ENCODE measurements around the gene GRM4.

The GRM4 gene

DNA sequence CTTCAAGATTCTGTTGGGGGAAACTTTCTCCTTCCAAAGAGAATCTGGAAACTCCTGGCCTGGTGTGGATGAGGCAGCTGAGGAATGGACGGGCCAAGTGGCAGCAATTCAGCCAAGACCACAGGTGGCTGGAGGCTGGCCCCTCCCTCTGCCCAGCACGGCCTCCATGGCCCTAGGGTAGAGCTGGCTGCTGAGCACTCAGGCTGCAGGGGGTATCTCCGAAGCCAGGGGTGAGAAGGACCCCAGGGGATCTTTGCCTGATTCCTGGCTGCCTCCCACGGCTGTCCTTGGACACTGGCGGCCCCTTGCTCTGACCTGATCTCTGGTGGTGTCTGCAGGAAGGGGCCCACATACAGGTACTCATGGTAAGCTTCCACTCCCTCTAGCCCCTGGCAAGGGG, 39.0 kb downstream of the GRM4 start:
- DNase-seq (ENCODE audit: low spot score), result no peak

DNA sequence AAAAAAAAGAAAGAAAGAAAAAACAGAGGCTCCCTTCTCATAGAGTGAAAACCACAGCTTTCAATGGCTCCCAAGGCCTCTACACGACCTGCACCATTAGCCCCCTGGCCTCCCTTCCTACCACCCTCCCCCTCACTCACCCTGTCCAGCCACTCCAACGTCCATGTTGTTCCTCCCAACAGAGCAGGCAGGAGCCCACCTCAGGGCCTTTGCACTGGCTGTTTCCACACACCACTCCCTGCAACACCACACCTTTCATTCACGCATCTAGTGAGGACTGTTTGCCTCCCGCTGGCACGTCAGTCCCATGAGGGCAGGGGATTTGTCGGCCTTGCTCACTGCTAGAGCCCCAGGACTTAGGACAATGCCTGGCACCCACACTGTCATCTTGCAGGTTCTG, 39.5 kb downstream of the GRM4 start:
- no peak for DNase-seq (ENCODE audit: low spot score)

DNA sequence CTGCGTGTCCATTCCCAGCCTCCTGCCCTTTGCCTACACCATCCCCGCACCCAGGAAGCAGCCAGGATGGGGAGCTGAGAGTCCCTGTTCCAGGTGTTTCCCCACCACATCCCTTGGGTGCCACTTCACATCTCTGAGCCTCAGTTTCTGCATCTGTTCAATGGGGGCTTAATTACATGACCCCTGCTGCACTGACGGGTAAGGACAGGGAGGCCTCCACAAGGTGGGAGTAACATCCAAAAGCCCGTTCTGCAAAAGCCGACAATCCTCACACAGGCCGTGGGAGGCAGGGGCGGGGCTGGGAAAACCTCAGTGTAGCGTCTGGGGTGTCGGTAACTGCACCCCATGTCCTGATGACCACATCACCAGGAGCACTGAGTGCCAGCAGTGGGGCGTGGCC, 41.3 kb downstream of the GRM4 start:
- no peak for DNase-seq (ENCODE audit: low spot score)

DNA sequence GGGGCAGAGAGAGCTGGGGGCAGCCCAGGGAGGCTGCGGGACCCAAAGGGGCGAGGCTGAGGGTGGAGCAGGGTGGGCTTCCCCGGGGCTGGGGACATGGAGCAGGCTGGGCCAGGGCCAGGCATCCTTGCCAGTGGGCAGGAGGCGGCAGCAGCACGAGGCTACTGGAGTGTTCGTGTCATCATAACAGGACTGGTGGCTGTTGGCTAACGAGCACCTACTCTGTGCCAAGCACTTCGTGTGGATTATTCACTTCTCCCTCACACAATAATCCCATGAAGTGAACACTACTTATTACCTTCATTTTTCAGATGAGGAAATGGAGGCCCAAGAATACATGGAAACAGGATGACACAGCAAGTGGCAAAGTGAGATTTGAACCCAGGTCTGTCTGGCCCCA, 41.7 kb downstream of the GRM4 start:
- DNase-seq (ENCODE audit: low spot score), result no peak

DNA sequence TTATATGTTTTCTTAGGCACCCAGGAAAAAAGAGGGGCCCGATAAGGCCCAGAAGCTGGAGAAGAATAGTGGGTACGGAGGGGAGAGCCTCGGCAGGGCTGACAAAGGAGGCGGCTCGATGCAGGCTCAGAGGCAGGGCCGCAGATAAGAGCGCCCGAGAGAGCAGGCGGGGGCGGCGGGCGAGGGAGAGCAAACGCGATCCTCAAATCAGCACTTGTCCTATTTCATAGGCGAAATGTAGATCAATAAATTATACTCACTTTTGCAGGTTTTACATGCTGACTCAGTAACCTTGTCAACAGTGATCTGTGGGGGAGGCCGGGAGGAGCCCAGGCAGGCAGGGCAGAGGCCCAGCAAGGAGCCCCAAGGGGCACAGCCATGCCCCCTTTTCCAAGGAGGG, 42.6 kb downstream of the GRM4 start:
- no peak for DNase-seq (ENCODE audit: low spot score)

DNA sequence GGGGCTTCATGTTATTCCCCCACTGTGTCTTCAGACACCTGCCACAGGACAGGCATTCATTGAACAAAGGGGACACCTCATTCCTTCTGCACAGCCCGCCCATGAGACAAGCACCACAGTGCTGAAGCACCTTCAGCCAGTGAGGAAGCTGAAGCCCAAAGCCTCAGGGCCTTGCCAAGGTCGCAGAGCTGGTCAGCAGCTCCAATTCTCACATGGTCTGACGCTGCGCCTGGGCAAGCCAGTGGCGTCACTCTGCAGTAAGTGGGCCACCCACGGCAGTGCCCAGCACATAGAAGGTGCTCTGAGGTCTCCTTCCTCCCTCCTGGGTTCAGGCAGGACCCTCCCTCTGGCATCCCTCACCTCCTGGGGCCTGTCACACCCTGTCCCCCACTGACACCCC, 43.2 kb downstream of the GRM4 start:
- no peak for DNase-seq (ENCODE audit: low spot score)

GRCh38 chr6:34102099-34102656, 43.7 kb downstream of the GRM4 start:
- no peak for DNase-seq (ENCODE audit: low spot score)

DNA sequence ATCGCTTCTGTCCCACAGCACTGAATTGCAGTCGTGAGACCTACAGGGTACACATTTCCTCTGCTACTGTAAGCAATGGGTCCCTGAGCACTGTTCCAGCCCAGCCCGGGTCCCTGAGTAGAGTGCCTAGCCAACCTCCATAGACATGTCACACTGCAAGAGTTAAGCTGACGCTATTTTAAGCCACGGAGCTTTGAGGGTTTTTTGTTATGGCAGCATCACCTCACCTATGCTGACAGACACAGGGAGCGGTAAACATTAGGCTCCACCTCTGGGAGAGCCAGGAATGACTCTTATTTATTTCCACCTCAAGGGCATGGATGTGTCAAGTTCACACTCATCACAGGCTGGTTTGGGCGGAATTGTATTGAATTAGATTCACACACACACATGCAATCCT, 45.1 kb downstream of the GRM4 start:
- DNase-seq (ENCODE audit: low spot score), result no peak

GRCh38 chr6:34099878-34100277, 46.0 kb downstream of the GRM4 start:
- DNase-seq (ENCODE audit: low spot score), result no peak

- no peak for DNase-seq (ENCODE audit: low spot score)
These were observed 47.6 kb downstream of the GRM4 start for GRCh38 chr6:34098045-34098936.

DNA sequence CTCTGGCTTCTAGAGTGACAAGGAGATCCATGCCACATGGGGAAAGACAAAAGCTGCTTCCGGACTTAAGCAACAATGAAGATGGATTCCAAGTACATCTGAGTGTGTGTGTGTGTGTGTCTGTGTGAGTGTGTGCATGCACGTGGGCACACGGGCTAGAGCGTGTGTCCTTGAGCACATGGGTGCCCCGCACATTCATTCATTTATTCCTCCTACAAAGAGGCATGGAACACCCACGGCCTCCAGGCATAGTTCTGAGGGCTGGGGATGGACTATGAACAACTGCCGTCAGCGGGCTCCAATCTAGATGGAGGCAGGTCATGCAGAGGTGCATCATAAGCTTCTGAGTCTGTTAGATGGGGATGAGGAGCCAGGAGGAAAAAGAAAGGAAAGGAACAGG, 49.1 kb downstream of the GRM4 start:
- DNase-seq (ENCODE audit: low spot score), result no peak

- DNase-seq (ENCODE audit: low spot score), result no peak
These were observed 49.7 kb downstream of the GRM4 start for GRCh38 chr6:34096193-34096592.

DNA sequence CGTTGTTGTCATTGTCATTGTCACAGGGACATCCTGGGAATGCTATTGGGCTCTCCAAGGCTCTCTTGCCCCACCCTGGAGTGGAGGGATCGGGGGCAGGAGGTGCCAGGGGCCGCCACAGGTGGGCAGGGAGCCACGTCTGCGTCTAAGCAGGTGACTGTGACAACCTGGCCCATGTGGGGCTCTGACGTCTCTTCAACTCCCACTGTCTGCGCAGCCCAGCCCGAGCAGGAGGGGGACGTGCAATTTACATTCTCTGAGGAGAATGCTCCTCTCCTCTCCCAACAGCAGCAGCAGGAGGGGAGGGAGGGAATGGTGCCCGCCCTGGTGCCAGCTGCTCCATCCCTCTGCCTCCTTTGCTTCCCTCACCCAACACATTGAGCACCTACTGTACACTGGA, 50.1 kb downstream of the GRM4 start:
- DNase-seq (ENCODE audit: low spot score), result no peak

DNA sequence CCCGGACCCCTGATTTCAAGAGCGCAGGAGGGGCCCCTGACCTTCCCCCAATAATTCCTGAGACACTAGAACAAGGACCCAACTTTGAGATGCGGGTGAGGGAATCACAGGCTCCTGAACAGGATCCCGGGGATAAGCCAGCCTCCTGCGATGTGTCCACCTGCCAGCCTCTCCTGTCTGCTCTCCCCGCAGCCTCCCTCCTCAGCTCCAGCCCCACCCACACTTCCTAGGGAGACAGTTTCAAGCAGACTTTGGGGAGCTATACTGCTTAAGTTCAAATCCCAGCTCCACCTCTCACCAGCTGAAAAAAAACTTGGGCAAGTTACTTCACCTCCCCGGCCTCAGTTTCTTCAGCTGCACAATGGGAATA, 50.8 kb downstream of the GRM4 start:
- no peak for DNase-seq (ENCODE audit: low spot score)

DNA sequence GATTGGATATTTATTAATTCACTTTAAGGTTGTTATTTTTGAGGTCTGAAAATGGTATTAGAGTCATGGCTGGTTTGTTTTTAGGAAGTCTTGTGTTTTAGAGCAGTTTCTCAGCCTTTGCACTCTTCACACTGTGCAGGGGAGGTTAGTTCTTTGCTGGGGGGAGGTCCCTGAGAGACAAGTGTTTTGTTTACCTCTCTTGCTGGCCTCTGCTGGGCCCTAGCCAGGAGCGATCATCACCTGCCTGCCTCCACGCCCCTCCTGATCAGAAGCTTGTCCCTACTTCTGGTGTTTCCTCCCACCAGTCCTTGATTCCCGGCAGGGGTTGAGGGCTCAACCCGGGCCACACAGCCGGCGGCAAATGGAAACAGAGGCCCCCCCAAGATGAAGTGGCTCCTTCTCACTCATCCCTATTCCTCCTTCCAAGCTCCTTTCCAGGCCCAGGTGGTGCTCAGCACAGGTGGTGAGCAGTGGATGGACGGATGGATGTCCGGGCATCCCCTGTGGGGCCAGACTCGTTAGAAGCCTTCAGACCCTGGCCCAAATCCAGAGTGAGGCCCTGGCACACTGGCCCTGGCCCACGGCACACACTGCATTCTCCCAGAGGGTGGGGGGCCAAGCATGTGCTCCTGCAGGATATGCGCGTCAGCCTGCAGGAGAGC, 51.3 kb downstream of the GRM4 start:
- no peak for DNase-seq (ENCODE audit: low spot score)

- no peak for DNase-seq (ENCODE audit: low spot score)
These were observed 51.9 kb downstream of the GRM4 start for GRCh38 chr6:34093854-34094430.

GRCh38 chr6:34093206-34093605, 52.7 kb downstream of the GRM4 start:
- no peak for DNase-seq (ENCODE audit: low spot score)

DNA sequence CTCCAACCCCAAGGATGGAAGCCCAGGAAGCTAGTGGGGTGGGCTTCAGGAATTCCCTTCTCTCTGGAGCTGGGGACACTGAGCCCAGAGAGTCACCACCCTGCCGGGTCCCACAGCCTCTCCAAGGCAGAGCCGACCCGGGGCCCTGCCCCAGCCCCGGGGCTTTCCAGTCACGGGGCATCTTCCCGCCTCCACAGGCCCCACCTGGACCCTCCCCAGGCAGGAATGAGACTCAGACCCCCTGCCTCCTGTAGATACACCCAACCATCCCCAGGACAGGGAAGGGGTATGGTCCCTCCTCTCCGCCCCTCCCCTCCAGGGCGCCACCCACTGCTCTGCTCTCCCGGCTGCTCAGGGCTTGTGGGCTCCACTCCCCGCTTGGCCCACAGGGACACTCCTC, 53.3 kb downstream of the GRM4 start:
- DNase-seq (ENCODE audit: low spot score), result no peak

DNA sequence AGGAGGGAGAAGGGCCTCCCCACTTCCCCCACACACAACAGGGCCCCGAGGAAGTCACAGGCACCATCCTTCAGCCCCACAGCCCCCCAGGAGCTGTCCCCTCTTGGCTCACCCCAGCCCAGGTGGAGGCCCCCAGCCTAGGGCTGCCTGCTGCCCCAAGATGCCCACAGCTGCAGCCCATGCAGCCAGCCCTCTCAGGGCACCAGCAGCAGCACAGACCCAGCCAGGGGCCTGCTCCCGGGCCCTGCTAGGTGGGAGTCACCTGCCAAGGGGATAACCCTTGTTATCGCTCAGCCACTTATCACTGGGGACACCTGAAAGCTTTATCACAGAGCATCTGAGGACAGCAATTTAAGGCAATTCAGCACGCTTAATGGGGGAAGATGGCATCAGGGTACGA, 55.0 kb downstream of the GRM4 start:
- no peak for DNase-seq (ENCODE audit: low spot score)

DNA sequence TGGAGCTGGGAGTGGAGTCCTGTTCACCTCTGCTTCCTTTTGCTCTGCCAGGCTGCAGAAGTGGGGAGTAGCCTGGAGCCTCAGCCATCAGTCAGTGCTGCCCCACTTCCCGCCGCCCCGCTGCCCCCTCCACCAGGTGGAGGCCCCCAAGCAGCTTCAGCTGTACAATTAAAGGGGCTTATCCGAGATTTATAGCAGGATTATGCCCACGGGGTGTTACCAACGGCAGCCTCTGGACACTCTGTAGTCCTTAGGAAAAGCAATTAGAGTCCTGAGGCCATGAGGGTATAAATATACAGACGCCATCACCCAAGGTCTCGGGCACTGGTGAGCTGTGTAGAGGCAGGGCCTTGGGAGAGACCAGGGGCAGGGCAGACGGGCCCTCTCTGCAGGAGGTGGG, 55.4 kb downstream of the GRM4 start:
- no peak for DNase-seq (ENCODE audit: low spot score)

DNA sequence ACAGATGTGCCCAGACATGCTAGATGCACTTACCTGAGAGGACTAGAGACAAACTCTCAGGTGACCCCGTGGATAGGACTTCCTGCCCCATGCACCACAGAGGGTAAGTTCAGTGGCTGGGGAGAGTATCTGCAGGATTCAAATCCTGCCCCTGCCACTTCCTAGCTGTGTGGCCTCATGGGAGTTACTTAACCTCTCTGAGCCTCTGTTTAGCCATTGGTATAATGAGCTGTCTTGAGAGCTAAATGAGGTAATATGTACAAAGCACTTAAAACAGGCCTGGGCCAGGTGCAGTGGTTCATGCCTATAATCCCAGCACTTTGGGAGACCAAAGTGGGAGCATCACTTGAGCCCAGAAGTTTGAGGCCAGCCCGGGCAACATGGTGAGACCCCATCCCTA, 59.3 kb downstream of the GRM4 start:
- no peak for DNase-seq (ENCODE audit: low spot score)

DNA sequence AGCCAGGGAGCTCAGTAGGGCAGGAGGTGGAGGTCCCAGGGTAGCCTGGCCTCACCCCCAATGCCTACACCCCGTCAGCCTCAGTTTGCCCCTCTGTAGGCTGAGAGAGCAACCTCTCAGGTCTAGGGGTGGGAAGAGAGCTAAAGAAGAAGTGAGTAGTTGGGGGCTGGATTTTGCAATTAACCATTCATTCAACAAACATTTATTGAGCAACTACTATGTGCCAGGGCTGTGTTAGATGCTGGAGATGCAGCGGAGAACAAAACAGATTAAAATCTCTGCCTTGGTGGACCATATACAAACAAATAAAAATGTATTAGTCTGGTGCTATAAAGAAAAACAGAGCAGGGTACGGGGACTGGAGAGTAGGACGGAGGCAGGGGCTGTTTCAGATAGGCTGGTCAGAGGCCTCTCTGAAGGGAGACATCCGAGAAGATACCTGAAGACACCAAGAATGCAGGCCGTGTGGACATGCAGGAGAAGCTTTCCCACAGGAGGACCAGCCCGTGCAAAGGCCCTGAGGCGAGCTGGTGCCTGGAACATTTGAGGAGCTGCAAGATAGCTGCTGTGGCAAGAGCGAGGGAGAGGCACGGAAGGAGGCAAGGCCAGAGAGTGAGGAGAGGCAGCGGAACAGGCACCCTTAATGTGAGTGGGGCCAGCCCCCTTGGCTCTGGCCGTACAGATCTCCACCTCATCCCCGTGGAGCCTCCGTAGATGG, 60.3 kb downstream of the GRM4 start:
- DNase-seq (ENCODE audit: low spot score), result no peak
